ENCODE data around the gene CYYR1.

CYYR1 gene

GRCh38 chr21:26587736-26588201, 14.7 kb upstream of the CYYR1 start (continued):
- TF ChIP-seq CREB5 (CRISPR knock-in tag; IDR thresholded peaks at IDR 0.05; ENCODE audit: low read depth) (peak; percentile 63), ESRRG (CRISPR knock-in tag; IDR thresholded peaks at IDR 0.05) (0 out of 2 replicates have a peak, but pooled peaks have one; percentile 70)

- TF ChIP-seq ZNF565 (CRISPR knock-in tag; conservative IDR thresholded peaks at IDR 0.05; ENCODE audit: low read depth) (no peak), TCF4 (CRISPR knock-in tag; IDR thresholded peaks at IDR 0.05; ENCODE audit: borderline replicate concordance) (no peak), ZFP3 (CRISPR knock-in tag; IDR thresholded peaks at IDR 0.05) (no peak), RARB (CRISPR knock-in tag; IDR thresholded peaks at IDR 0.05) (no peak), ZNF70 (CRISPR knock-in tag; IDR thresholded peaks at IDR 0.05) (no peak), CREB5 (CRISPR knock-in tag; IDR thresholded peaks at IDR 0.05; ENCODE audit: low read depth) (no peak), ARNTL (CRISPR knock-in tag; IDR thresholded peaks at IDR 0.05; ENCODE audit: borderline replicate concordance, low read depth) (no peak), ESRRG (CRISPR knock-in tag; IDR thresholded peaks at IDR 0.05) (no peak), OSR1 (CRISPR knock-in tag; IDR thresholded peaks at IDR 0.05) (no peak), SNAI2 (CRISPR knock-in tag; IDR thresholded peaks at IDR 0.05) (no peak), BACH2 (CRISPR knock-in tag; IDR thresholded peaks at IDR 0.05; ENCODE audit: borderline replicate concordance) (no peak)
- TF ChIP-seq, protein P1, sequence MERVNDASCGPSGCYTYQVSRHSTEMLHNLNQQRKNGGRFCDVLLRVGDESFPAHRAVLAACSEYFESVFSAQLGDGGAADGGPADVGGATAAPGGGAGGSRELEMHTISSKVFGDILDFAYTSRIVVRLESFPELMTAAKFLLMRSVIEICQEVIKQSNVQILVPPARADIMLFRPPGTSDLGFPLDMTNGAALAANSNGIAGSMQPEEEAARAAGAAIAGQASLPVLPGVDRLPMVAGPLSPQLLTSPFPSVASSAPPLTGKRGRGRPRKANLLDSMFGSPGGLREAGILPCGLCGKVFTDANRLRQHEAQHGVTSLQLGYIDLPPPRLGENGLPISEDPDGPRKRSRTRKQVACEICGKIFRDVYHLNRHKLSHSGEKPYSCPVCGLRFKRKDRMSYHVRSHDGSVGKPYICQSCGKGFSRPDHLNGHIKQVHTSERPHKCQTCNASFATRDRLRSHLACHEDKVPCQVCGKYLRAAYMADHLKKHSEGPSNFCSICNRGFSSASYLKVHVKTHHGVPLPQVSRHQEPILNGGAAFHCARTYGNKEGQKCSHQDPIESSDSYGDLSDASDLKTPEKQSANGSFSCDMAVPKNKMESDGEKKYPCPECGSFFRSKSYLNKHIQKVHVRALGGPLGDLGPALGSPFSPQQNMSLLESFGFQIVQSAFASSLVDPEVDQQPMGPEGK (CRISPR knock-in tag; IDR thresholded peaks at IDR 0.05; ENCODE audit: borderline replicate concordance) = no peak
- TF ChIP-seq, protein P2, sequence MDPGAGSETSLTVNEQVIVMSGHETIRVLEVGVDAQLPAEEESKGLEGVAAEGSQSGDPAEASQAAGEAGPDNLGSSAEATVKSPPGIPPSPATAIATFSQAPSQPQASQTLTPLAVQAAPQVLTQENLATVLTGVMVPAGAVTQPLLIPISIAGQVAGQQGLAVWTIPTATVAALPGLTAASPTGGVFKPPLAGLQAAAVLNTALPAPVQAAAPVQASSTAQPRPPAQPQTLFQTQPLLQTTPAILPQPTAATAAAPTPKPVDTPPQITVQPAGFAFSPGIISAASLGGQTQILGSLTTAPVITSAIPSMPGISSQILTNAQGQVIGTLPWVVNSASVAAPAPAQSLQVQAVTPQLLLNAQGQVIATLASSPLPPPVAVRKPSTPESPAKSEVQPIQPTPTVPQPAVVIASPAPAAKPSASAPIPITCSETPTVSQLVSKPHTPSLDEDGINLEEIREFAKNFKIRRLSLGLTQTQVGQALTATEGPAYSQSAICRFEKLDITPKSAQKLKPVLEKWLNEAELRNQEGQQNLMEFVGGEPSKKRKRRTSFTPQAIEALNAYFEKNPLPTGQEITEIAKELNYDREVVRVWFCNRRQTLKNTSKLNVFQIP (CRISPR knock-in tag; IDR thresholded peaks at IDR 0.05; ENCODE audit: borderline replicate concordance, low read depth) = no peak
- TF ChIP-seq, protein P3, sequence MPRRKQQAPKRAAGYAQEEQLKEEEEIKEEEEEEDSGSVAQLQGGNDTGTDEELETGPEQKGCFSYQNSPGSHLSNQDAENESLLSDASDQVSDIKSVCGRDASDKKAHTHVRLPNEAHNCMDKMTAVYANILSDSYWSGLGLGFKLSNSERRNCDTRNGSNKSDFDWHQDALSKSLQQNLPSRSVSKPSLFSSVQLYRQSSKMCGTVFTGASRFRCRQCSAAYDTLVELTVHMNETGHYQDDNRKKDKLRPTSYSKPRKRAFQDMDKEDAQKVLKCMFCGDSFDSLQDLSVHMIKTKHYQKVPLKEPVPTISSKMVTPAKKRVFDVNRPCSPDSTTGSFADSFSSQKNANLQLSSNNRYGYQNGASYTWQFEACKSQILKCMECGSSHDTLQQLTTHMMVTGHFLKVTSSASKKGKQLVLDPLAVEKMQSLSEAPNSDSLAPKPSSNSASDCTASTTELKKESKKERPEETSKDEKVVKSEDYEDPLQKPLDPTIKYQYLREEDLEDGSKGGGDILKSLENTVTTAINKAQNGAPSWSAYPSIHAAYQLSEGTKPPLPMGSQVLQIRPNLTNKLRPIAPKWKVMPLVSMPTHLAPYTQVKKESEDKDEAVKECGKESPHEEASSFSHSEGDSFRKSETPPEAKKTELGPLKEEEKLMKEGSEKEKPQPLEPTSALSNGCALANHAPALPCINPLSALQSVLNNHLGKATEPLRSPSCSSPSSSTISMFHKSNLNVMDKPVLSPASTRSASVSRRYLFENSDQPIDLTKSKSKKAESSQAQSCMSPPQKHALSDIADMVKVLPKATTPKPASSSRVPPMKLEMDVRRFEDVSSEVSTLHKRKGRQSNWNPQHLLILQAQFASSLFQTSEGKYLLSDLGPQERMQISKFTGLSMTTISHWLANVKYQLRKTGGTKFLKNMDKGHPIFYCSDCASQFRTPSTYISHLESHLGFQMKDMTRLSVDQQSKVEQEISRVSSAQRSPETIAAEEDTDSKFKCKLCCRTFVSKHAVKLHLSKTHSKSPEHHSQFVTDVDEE (CRISPR knock-in tag; IDR thresholded peaks at IDR 0.05) = no peak
- TF ChIP-seq, protein P4, sequence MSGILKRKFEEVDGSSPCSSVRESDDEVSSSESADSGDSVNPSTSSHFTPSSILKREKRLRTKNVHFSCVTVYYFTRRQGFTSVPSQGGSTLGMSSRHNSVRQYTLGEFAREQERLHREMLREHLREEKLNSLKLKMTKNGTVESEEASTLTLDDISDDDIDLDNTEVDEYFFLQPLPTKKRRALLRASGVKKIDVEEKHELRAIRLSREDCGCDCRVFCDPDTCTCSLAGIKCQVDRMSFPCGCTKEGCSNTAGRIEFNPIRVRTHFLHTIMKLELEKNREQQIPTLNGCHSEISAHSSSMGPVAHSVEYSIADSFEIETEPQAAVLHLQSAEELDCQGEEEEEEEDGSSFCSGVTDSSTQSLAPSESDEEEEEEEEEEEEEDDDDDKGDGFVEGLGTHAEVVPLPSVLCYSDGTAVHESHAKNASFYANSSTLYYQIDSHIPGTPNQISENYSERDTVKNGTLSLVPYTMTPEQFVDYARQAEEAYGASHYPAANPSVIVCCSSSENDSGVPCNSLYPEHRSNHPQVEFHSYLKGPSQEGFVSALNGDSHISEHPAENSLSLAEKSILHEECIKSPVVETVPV (CRISPR knock-in tag; IDR thresholded peaks at IDR 0.05) = no peak
- ATAC-seq = no peak
Measured at GRCh38 chr21:26583769-26584168, 10.7 kb upstream of the CYYR1 start.

GRCh38 chr21:26581818-26582217, 8.7 kb upstream of the CYYR1 start:
- TF ChIP-seq ZFP30 (CRISPR knock-in tag; IDR thresholded peaks at IDR 0.05) = no peak
- TF ChIP-seq, protein P2 (CRISPR knock-in tag; IDR thresholded peaks at IDR 0.05; ENCODE audit: borderline replicate concordance, low read depth) = no peak
- TF ChIP-seq PPARA (CRISPR knock-in tag; IDR thresholded peaks at IDR 0.05; ENCODE audit: borderline replicate concordance) = no peak
- TF ChIP-seq, protein P3 (CRISPR knock-in tag; IDR thresholded peaks at IDR 0.05) = no peak
- no peak for ATAC-seq

All from SK-N-SH treated with all-trans-retinoic acid at 6 μM for 48 hours (cell line).